K562 (cell line): ENCODE measurements around the gene DISC1. TPM values are rescaled to one million over a fixed set of nuclear protein-coding genes. Genes with fewer than 3 reads are reported as not detected.
A peak's percentile ranks its signal among the peaks of the same experiment; 100 is the strongest.

Source experiments
- ATAC-seq: fragments of 200-7000 bp; cut with Tn5 transposase; 3 replicates; pipeline ENCODE4 v1.9.1; 2020; ENCODE audit warnings: moderate library complexity
- BruUV-seq: library from RNA; stranded (reverse); fragments of 400-500 nt; replicated peaks from 2 replicates; lab custom pipeline; 2021; lab: Mats Ljungman, UMichigan
- CTCF ChIA-PET: fragments of 300-600 bp; formaldehyde crosslinking; extraction: SDS; loops from one replicate; lab custom pipeline; 2021; ENCODE audit warnings: low intra/inter-chr PET ratio; lab: Yijun Ruan, JAX
- POLR2A ChIA-PET: fragments of 300-600, 350-650 bp; sonication (Branson Sonifier 250); formaldehyde crosslinking; extraction: SDS; loops from one replicate; lab custom pipeline; 2021; ENCODE audit warnings: antibody characterized with exemption, inconsistent platforms; lab: Yijun Ruan, JAX
- DNase-seq, 4 experiments: peaks; one replicate each; pipeline versions ENCODE4 v3.0.0 to v3.0.0-alpha.2; 2011 to 2018; ENCODE audit warnings: low spot score in 3 of 4, mixed read lengths in 3 of 4; ENCODE audit errors: extremely low read depth in 1 of 4
- FAIRE-seq: peaks from 2 replicates; lab custom pipeline; 2011; peaks lifted over from hg19 to GRCh38; lab: Jason Lieb, UNC
- H2AFZ ChIP-seq: 2 replicates; pipeline ENCODE4 v1.6.0; 2011; ENCODE audit warnings: low read depth, low read length, control low read depth, inconsistent platforms
- H3K27ac ChIP-seq: fragments of 200-600 bp; 3 replicates; pipeline ENCODE4 v1.8.0; 2011; ENCODE audit warnings: low read depth, mild to moderate bottlenecking, control low read depth, inconsistent platforms, low read length, moderate library complexity, mixed read lengths; ENCODE audit errors: extremely low read depth
- H3K27me3 ChIP-seq, 2 experiments: fragments of 300-600 bp in 1 of 2; 2 replicates in 1 of 2; 3 replicates in 1 of 2; pipeline versions ENCODE4 v1.6.0 to v1.8.0; 2011; ENCODE audit warnings: inconsistent platforms in 2 of 2, low read length in 2 of 2, mild to moderate bottlenecking in 1 of 2, mixed read lengths in 1 of 2, moderate library complexity in 1 of 2; ENCODE audit not compliant: control insufficient read depth in 2 of 2, insufficient read depth in 2 of 2
- H3K36me3 ChIP-seq: fragments of 300-600 bp; 3 replicates; pipeline ENCODE4 v1.8.0; 2011; ENCODE audit warnings: mild to moderate bottlenecking, low read length, inconsistent platforms; ENCODE audit not compliant: control insufficient read depth, insufficient read depth
- H3K4me1 ChIP-seq, 2 experiments: fragments of 200-600 bp in 1 of 2; replicated peaks in 1 of 2; 2 replicates in 1 of 2; 3 replicates in 1 of 2; pipeline versions ENCODE4 v1.5.1 to v1.8.0; 2011; ENCODE audit warnings: inconsistent platforms in 2 of 2, low read length in 2 of 2, mild to moderate bottlenecking in 1 of 2, mixed read lengths in 1 of 2, moderate library complexity in 1 of 2; ENCODE audit not compliant: control insufficient read depth in 2 of 2, insufficient read depth in 2 of 2
- H3K4me2 ChIP-seq: 2 replicates; pipeline ENCODE4 v1.6.1; 2011; ENCODE audit warnings: low read length, control low read depth, inconsistent platforms, mixed read lengths; ENCODE audit not compliant: insufficient read depth
- H3K4me3 ChIP-seq: fragments of 200-600 bp; sonication (generic), shearing (Covaris generic); 2 replicates; pipeline ENCODE4 v1.5.1; 2016; ENCODE audit warnings: control low read depth, inconsistent platforms
- H3K79me2 ChIP-seq: fragments of 200-600 bp; 3 replicates; pipeline ENCODE4 v1.8.0; 2011; ENCODE audit warnings: low read length, inconsistent platforms; ENCODE audit not compliant: control insufficient read depth, insufficient read depth
- H3K9ac ChIP-seq, 2 experiments: 2 replicates each; pipeline versions ENCODE4 v1.6.0 to v1.6.1; 2011; ENCODE audit warnings: low read depth in 2 of 2, low read length in 2 of 2, control low read depth in 1 of 2, inconsistent platforms in 1 of 2, mild to moderate bottlenecking in 1 of 2, mixed read lengths in 1 of 2; ENCODE audit not compliant: insufficient read depth in 1 of 2
- H3K9me1 ChIP-seq: one replicate; pipeline ENCODE4 v1.6.0; 2011; ENCODE audit warnings: inconsistent platforms, mild to moderate bottlenecking, low read length, moderate library complexity; ENCODE audit not compliant: control insufficient read depth, insufficient read depth
- H3K9me3 ChIP-seq: replicated peaks from 2 replicates; pipeline ENCODE4 v1.5.1; 2011; ENCODE audit warnings: low read depth, low read length, inconsistent platforms; ENCODE audit not compliant: control insufficient read depth, insufficient read depth
- H4K20me1 ChIP-seq: replicated peaks from 2 replicates; pipeline ENCODE4 v1.6.1; 2011; ENCODE audit warnings: low read length, inconsistent platforms, mixed read lengths; ENCODE audit not compliant: control insufficient read depth, insufficient read depth
- CEBPG ChIP-seq, 3 experiments: fragments of 200-800 bp in 1 of 3; sonication (Bioruptor generic) in 1 of 3; sonication (generic) in 1 of 3; formaldehyde crosslinking in 1 of 3; IDR thresholded peaks in 2 of 3; conservative IDR thresholded peaks in 1 of 3; 2 replicates each; pipeline versions ENCODE4 v1.6.1 to v1.8.0; 2016 to 2022; ENCODE audit warnings: missing compliant biosample characterization in 2 of 3, missing genetic modification characterization in 2 of 3, mild to moderate bottlenecking in 1 of 3, missing genetic modification reagents in 1 of 3
- CHCHD3 ChIP-seq: fragments of 250-450 bp; sonication (Bioruptor Pico); IDR thresholded peaks from 2 replicates; pipeline ENCODE4 v2.1.2; 2022; ENCODE audit warnings: mild to moderate bottlenecking
- ZNF217 ChIP-seq: sonication (generic); formaldehyde crosslinking; IDR thresholded peaks from 2 replicates; pipeline ENCODE4 v1.8.0; 2022; ENCODE audit warnings: mild to moderate bottlenecking, missing genetic modification reagents
- WGBS: fragments of 100-300 bp; shearing (Covaris generic); methylation state at CpG from one replicate; pipeline ENCODE4 v1.1.6; 2016; ENCODE audit warnings: low coverage, mixed read lengths; ENCODE audit not compliant: insufficient coverage; ENCODE audit errors: missing lambda C conversion rate; 5-methylcytosine and 5-hydroxymethylcytosine counted together
- in situ Hi-C: fragments of 300-500 bp; cut with MboI; formaldehyde crosslinking; loops from 4 replicates; pipeline ENCODE4 v1.15.0; 2018; ENCODE audit warnings: inconsistent platforms, mixed read lengths
- intact Hi-C: fragments of 100-400 bp; cut with micrococcal nuclease; formaldehyde crosslinking; loops from 2 replicates; pipeline ENCODE4 v1.14.2; 2022
- polyA plus RNA-seq, 8 experiments: library from polyadenylated mRNA; depleted of rRNA in 4 of 8; stranded (reverse) in 5 of 8; unstranded in 3 of 8; fragments of >200 nt; fragmentation: Nextera tagmentation in 2 of 8; fragmentation: Illumina TruSeq in 1 of 8; extraction: Ambion mirVana in 2 of 8; extraction: Trizol in 1 of 8; gene quantifications; 2 replicates each; pipeline versions ENCODE4 v1.2.1 to v1.2.3, GENCODE V29; 2011 to 2014; ENCODE audit warnings: inconsistent platforms in 1 of 8, missing spikeins in 1 of 8
- total RNA-seq, 7 experiments: library from RNA; depleted of rRNA in 6 of 7; stranded (reverse); fragments of >200 nt in 6 of 7; fragmentation: Illumina TruSeq in 2 of 7; extraction: Trizol in 2 of 7; gene quantifications; 2 replicates each; pipeline versions ENCODE4 v1.2.1 to v1.2.3, GENCODE V29; 2011 to 2021; ENCODE audit warnings: low replicate concordance in 1 of 7
- TF ChIP-seq, protein P1 (sequence below): fragments of 200-800 bp; sonication (Bioruptor generic); IDR thresholded peaks from 2 replicates; pipeline ENCODE4 v1.6.1; 2017; ENCODE audit warnings: missing genetic modification characterization, missing compliant biosample characterization
- TF ChIP-seq, protein P2 (sequence below): sonication (generic); formaldehyde crosslinking; IDR thresholded peaks from 2 replicates; pipeline ENCODE4 v1.8.0; 2023; ENCODE audit warnings: mild to moderate bottlenecking, missing genetic modification reagents
- TF ChIP-seq, protein P3 (sequence below): fragments of 250-450 bp; sonication (Bioruptor Pico); IDR thresholded peaks from 2 replicates; pipeline ENCODE4 v1.5.0; 2021
- TF ChIP-seq, protein P4 (sequence below): fragments of 450-650 bp; formaldehyde crosslinking; IDR thresholded peaks from 2 replicates; pipeline ENCODE4 v1.4.0; 2020; ENCODE audit warnings: mild to moderate bottlenecking, mixed read lengths
- TF ChIP-seq, protein P5 (sequence below): IDR thresholded peaks from 2 replicates; pipeline ENCODE4 v1.6.1; 2011; ENCODE audit warnings: borderline replicate concordance, low read depth, mild to moderate bottlenecking, moderate library complexity, low read length; ENCODE audit not compliant: insufficient read depth, poor library complexity, severe bottlenecking

Gene DISC1
- total and polyA plus RNA-seq, 9 of the 15 experiments (the other 6 are each of a cell fraction or from before 2014, with no cell fraction given): 0.01 to 0.11 (median 0.08) TPM; not detected in 1

DNA sequence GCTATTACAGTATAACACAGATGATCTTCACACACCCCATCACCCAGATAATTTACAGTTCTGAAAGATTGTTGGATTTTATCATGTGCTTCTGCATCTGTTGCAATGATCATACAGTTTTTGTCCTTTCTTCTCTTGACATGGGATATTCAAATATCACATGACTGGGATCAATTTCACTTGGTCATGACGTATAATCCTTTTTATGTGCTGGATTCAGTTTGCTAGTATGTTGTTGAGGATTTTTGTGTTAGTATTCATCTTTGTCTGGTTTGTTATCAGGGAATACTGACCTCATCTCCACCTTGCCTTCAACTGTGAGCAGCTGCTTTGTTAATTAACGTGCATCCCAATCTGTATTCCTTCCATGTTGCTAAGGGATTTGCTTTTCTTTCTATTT is 44.7 kb upstream of the DISC1 start:
- H3K9ac ChIP-seq: no peak overlapping the region
- no peak overlapping the region for H3K4me2 ChIP-seq
- H3K27me3 ChIP-seq: no peaks in the 10 kb centered on the region
- POLR2A ChIA-PET: interaction anchor here (1.4 kb wide), 1 partner anchor 9 kb away, joined by 3 read pairs; no protein-coding TSS in a partner anchor
- TF ChIP-seq CHCHD3 (CRISPR knock-in tag) (no peak), ZNF217 (CRISPR knock-in tag) (no peak), CEBPG (CRISPR knock-in tag; IDR thresholded peaks at IDR 0.05) (no peak), CEBPG (tag; conservative IDR thresholded peaks at IDR 0.05 in 1 of 2, IDR thresholded peaks at IDR 0.05 in 1 of 2) (no peak)
- TF ChIP-seq, protein P1, sequence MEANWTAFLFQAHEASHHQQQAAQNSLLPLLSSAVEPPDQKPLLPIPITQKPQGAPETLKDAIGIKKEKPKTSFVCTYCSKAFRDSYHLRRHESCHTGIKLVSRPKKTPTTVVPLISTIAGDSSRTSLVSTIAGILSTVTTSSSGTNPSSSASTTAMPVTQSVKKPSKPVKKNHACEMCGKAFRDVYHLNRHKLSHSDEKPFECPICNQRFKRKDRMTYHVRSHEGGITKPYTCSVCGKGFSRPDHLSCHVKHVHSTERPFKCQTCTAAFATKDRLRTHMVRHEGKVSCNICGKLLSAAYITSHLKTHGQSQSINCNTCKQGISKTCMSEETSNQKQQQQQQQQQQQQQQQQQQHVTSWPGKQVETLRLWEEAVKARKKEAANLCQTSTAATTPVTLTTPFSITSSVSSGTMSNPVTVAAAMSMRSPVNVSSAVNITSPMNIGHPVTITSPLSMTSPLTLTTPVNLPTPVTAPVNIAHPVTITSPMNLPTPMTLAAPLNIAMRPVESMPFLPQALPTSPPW (CRISPR knock-in tag): no peak
- TF ChIP-seq, protein P2, sequence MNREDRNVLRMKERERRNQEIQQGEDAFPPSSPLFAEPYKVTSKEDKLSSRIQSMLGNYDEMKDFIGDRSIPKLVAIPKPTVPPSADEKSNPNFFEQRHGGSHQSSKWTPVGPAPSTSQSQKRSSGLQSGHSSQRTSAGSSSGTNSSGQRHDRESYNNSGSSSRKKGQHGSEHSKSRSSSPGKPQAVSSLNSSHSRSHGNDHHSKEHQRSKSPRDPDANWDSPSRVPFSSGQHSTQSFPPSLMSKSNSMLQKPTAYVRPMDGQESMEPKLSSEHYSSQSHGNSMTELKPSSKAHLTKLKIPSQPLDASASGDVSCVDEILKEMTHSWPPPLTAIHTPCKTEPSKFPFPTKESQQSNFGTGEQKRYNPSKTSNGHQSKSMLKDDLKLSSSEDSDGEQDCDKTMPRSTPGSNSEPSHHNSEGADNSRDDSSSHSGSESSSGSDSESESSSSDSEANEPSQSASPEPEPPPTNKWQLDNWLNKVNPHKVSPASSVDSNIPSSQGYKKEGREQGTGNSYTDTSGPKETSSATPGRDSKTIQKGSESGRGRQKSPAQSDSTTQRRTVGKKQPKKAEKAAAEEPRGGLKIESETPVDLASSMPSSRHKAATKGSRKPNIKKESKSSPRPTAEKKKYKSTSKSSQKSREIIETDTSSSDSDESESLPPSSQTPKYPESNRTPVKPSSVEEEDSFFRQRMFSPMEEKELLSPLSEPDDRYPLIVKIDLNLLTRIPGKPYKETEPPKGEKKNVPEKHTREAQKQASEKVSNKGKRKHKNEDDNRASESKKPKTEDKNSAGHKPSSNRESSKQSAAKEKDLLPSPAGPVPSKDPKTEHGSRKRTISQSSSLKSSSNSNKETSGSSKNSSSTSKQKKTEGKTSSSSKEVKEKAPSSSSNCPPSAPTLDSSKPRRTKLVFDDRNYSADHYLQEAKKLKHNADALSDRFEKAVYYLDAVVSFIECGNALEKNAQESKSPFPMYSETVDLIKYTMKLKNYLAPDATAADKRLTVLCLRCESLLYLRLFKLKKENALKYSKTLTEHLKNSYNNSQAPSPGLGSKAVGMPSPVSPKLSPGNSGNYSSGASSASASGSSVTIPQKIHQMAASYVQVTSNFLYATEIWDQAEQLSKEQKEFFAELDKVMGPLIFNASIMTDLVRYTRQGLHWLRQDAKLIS (CRISPR knock-in tag): no peak
- TF ChIP-seq, protein P3, sequence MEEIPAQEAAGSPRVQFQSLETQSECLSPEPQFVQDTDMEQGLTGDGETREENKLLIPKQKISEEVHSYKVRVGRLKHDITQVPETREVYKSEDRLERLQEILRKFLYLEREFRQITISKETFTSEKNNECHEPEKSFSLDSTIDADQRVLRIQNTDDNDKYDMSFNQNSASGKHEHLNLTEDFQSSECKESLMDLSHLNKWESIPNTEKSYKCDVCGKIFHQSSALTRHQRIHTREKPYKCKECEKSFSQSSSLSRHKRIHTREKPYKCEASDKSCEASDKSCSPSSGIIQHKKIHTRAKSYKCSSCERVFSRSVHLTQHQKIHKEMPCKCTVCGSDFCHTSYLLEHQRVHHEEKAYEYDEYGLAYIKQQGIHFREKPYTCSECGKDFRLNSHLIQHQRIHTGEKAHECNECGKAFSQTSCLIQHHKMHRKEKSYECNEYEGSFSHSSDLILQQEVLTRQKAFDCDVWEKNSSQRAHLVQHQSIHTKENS (CRISPR knock-in tag): no peak
- TF ChIP-seq, protein P4, sequence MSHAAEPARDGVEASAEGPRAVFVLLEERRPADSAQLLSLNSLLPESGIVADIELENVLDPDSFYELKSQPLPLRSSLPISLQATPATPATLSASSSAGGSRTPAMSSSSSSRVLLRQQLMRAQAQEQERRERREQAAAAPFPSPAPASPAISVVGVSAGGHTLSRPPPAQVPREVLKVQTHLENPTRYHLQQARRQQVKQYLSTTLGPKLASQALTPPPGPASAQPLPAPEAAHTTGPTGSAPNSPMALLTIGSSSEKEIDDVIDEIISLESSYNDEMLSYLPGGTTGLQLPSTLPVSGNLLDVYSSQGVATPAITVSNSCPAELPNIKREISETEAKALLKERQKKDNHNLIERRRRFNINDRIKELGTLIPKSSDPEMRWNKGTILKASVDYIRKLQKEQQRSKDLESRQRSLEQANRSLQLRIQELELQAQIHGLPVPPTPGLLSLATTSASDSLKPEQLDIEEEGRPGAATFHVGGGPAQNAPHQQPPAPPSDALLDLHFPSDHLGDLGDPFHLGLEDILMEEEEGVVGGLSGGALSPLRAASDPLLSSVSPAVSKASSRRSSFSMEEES: peak; percentile 57
- TF ChIP-seq, protein P5, sequence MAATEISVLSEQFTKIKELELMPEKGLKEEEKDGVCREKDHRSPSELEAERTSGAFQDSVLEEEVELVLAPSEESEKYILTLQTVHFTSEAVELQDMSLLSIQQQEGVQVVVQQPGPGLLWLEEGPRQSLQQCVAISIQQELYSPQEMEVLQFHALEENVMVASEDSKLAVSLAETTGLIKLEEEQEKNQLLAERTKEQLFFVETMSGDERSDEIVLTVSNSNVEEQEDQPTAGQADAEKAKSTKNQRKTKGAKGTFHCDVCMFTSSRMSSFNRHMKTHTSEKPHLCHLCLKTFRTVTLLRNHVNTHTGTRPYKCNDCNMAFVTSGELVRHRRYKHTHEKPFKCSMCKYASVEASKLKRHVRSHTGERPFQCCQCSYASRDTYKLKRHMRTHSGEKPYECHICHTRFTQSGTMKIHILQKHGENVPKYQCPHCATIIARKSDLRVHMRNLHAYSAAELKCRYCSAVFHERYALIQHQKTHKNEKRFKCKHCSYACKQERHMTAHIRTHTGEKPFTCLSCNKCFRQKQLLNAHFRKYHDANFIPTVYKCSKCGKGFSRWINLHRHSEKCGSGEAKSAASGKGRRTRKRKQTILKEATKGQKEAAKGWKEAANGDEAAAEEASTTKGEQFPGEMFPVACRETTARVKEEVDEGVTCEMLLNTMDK: no peak
- no TSS peak for BruUV-seq
- CTCF ChIA-PET: no interaction called here
- H3K79me2 ChIP-seq: no peaks in the 10 kb centered on the region
- H3K9me1 ChIP-seq: no peaks in the 10 kb centered on the region
- no peaks in the 10 kb centered on the region for H3K9me3 ChIP-seq
- H4K20me1 ChIP-seq: no peaks in the 10 kb centered on the region
- H3K4me1 ChIP-seq: no peaks in the 10 kb centered on the region; a peak in 1 of 5 replicates
- H2AFZ ChIP-seq: no peak overlapping the region
- no peak overlapping the region for H3K27ac ChIP-seq
- H3K4me3 ChIP-seq: no peak overlapping the region
- no peaks in the 10 kb centered on the region for H3K36me3 ChIP-seq
- ATAC-seq: no peak
- intact Hi-C loops: loop anchor here (5.0 kb wide), 1 partner anchor 100 kb away; no protein-coding TSS in a partner anchor
- in situ Hi-C loops: no loop called here
- DNase-seq: no peak
- 34% methylated on average over 2 of the region's 2 CpGs for WGBS
- FAIRE-seq: no peak
